ENCODE results near the gene TAOK3. TPM values are rescaled to one million over a fixed set of nuclear protein-coding genes. Genes with fewer than 3 reads are reported as not detected.

Gene TAOK3
- total and polyA plus RNA-seq, 9 of the 15 experiments (the other 6 are each of a cell fraction or from before 2014, with no cell fraction given) = 24.3 to 83.5 (median 47.1) TPM

DNA sequence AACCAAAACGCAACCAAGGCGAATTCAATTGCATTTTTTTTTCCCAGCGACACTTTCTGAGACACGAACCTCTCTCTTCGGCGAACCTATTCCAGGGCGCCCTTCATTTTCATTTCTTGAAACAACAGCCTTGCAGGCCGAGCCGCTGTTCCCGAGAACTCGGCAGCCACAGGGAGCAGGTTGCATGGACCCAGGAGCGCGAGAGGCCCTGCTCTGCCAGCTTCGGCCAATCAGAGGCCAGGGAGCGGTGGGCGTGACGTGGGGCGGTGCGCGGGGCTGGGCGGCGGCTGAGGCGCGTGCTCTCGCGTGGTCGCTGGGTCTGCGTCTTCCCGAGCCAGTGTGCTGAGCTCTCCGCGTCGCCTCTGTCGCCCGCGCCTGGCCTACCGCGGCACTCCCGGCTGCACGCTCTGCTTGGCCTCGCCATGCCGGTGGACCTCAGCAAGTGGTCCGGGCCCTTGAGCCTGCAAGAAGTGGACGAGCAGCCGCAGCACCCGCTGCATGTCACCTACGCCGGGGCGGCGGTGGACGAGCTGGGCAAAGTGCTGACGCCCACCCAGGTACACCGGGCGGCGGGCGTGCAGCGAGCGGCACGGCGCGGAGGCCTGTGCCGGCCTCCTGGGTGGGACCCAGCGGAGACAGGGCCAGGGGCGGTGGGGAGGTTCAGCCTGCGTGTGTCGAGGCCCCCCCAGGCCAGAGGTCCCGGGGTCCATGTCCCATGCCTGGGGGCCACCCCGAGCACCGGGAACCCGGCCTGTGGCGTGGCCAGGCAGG is 236.7 kb downstream of the TAOK3 start, which contains the start of gene PEBP1 (continued):
- TF ChIP-seq, protein P1, sequence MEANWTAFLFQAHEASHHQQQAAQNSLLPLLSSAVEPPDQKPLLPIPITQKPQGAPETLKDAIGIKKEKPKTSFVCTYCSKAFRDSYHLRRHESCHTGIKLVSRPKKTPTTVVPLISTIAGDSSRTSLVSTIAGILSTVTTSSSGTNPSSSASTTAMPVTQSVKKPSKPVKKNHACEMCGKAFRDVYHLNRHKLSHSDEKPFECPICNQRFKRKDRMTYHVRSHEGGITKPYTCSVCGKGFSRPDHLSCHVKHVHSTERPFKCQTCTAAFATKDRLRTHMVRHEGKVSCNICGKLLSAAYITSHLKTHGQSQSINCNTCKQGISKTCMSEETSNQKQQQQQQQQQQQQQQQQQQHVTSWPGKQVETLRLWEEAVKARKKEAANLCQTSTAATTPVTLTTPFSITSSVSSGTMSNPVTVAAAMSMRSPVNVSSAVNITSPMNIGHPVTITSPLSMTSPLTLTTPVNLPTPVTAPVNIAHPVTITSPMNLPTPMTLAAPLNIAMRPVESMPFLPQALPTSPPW (CRISPR knock-in tag; IDR thresholded peaks at IDR 0.05) = 0 out of 2 replicates have a peak, but pooled peaks have one; percentile 19
- TF ChIP-seq FOXP1 (CRISPR knock-in tag; IDR thresholded peaks at IDR 0.05) = peak; percentile 89
- 0 out of 2 replicates have a peak, but pooled peaks have one; percentile 57 for TF ChIP-seq E2F3 (CRISPR knock-in tag; IDR thresholded peaks at IDR 0.05)
- no peak for TF ChIP-seq ESRRB (CRISPR knock-in tag; IDR thresholded peaks at IDR 0.05; ENCODE audit: borderline replicate concordance)
- TF ChIP-seq ETV1 (tag; conservative IDR thresholded peaks at IDR 0.05; ENCODE audit: low read depth) = no peak
- no peak for TF ChIP-seq BMI1 (IDR thresholded peaks at IDR 0.05; ENCODE audit: low read length)
- 0 out of 2 replicates have a peak, but pooled peaks have one; percentile 17 for TF ChIP-seq RFX5 (IDR thresholded peaks at IDR 0.05; ENCODE audit: low read depth, low read length)
- 0 out of 2 replicates have a peak, but pooled peaks have one; percentile 62 for TF ChIP-seq GABPB1 (CRISPR knock-in tag; IDR thresholded peaks at IDR 0.05)
- TF ChIP-seq BHLHE40 (IDR thresholded peaks at IDR 0.05; ENCODE audit: low read length) = peak; percentile 75
- TF ChIP-seq, protein P2, sequence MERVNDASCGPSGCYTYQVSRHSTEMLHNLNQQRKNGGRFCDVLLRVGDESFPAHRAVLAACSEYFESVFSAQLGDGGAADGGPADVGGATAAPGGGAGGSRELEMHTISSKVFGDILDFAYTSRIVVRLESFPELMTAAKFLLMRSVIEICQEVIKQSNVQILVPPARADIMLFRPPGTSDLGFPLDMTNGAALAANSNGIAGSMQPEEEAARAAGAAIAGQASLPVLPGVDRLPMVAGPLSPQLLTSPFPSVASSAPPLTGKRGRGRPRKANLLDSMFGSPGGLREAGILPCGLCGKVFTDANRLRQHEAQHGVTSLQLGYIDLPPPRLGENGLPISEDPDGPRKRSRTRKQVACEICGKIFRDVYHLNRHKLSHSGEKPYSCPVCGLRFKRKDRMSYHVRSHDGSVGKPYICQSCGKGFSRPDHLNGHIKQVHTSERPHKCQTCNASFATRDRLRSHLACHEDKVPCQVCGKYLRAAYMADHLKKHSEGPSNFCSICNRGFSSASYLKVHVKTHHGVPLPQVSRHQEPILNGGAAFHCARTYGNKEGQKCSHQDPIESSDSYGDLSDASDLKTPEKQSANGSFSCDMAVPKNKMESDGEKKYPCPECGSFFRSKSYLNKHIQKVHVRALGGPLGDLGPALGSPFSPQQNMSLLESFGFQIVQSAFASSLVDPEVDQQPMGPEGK (CRISPR knock-in tag; IDR thresholded peaks at IDR 0.05; ENCODE audit: borderline replicate concordance) = no peak
- no peak for TF ChIP-seq MTA1 (IDR thresholded peaks at IDR 0.05; ENCODE audit: borderline replicate concordance)
- no peak for TF ChIP-seq HNRNPK (IDR thresholded peaks at IDR 0.05; ENCODE audit: low read depth, low read length, poor library complexity, severe bottlenecking)
- no peak for TF ChIP-seq ZBTB11 (CRISPR knock-in tag; IDR thresholded peaks at IDR 0.05)
- peak; percentile 99 for TF ChIP-seq MAX (CRISPR knock-in tag; IDR thresholded peaks at IDR 0.05)
- no peak; the same call in 1 of the 2 replicates for TF ChIP-seq RAD51 (IDR thresholded peaks at IDR 0.05; ENCODE audit: borderline replicate concordance, low read depth)
- no peak for TF ChIP-seq SMAD1 (IDR thresholded peaks at IDR 0.05; ENCODE audit: low read depth, low read length, partially characterized antibody)

Measured in K562 (cell line).